GM12878 (cell line): Measurements from ENCODE around the gene TTC38.

Experiments used
- BACH1 ChIP-seq: fragments of 450-650 bp; IDR thresholded peaks from 2 replicates; pipeline ENCODE4 v1.6.1; 2017; ENCODE audit warnings: mild to moderate bottlenecking, borderline replicate concordance
- CHD4 ChIP-seq: fragments of 200-600 bp; sonication (generic); IDR thresholded peaks from 2 replicates; pipeline ENCODE4 v1.6.1; 2016; ENCODE audit warnings: mild to moderate bottlenecking
- CREB1 ChIP-seq: IDR thresholded peaks from 2 replicates; pipeline ENCODE4 v1.6.1; 2012; ENCODE audit warnings: low read depth, mild to moderate bottlenecking, inconsistent platforms
- CTCF ChIP-seq, 3 experiments: IDR thresholded peaks in 2 of 3; conservative IDR thresholded peaks in 1 of 3; 2 replicates each; pipeline ENCODE4 v1.5.1; 2011; ENCODE audit warnings: low read depth in 3 of 3, low read length in 3 of 3, mild to moderate bottlenecking in 3 of 3, control low read depth in 2 of 3, moderate library complexity in 2 of 3, inconsistent platforms in 1 of 3, mixed read lengths in 1 of 3; ENCODE audit not compliant: control insufficient read depth in 2 of 3, insufficient read depth in 1 of 3; ENCODE audit errors: extremely low read depth in 1 of 3
- EZH2 ChIP-seq: IDR thresholded peaks from 2 replicates; pipeline ENCODE4 v1.6.1; 2012; ENCODE audit warnings: low read depth, mild to moderate bottlenecking, control low read depth, inconsistent platforms, low read length, borderline replicate concordance; ENCODE audit not compliant: control insufficient read depth
- KDM1A ChIP-seq: fragments of 200-600 bp; sonication (generic); IDR thresholded peaks from 2 replicates; pipeline ENCODE4 v1.6.1; 2016; ENCODE audit warnings: borderline replicate concordance
- MAX ChIP-seq: IDR thresholded peaks from 2 replicates; pipeline ENCODE4 v1.6.1; 2012; ENCODE audit warnings: low read depth, low read length, improper control_type of control experiment
- MYC ChIP-seq: IDR thresholded peaks from 2 replicates; pipeline ENCODE4 v1.6.1; 2011; ENCODE audit warnings: mild to moderate bottlenecking, low read length, moderate library complexity, inconsistent platforms; ENCODE audit not compliant: insufficient read depth, insufficient replicate concordance, insufficient read length, severe bottlenecking
- NFIC ChIP-seq: IDR thresholded peaks from 2 replicates; pipeline ENCODE4 v1.6.1; 2012; ENCODE audit warnings: low read depth, mild to moderate bottlenecking, inconsistent platforms, low read length, moderate library complexity
- NR2C2 ChIP-seq: IDR thresholded peaks from 2 replicates; pipeline ENCODE4 v1.6.1; 2011; ENCODE audit warnings: borderline replicate concordance, low read depth; ENCODE audit not compliant: control insufficient read depth, insufficient read length
- PBX3 ChIP-seq: IDR thresholded peaks from 2 replicates; pipeline ENCODE4 v1.6.1; 2011; ENCODE audit warnings: mild to moderate bottlenecking, low read depth, low read length, moderate library complexity; ENCODE audit not compliant: insufficient replicate concordance
- POLR2A ChIP-seq: IDR thresholded peaks from 2 replicates; pipeline ENCODE4 v1.6.1; 2011; ENCODE audit warnings: low read depth, mild to moderate bottlenecking, low read length
- RAD21 ChIP-seq: IDR thresholded peaks from 2 replicates; pipeline ENCODE4 v1.6.1; 2011; ENCODE audit warnings: mild to moderate bottlenecking, low read depth, low read length, moderate library complexity; ENCODE audit not compliant: insufficient read depth
- YY1 ChIP-seq: IDR thresholded peaks from 2 replicates; pipeline ENCODE4 v1.6.1; 2011; ENCODE audit warnings: low read depth, mild to moderate bottlenecking, low read length

GRCh38 chr22:46287873-46288751 is 20.3 kb downstream of the TTC38 start:
- TF ChIP-seq CTCF (IDR thresholded peaks at IDR 0.05 in 2 of 3, conservative IDR thresholded peaks at IDR 0.05 in 1 of 3; ENCODE audit: control insufficient read depth in 2 of 3, extremely low read depth in 1 of 3, insufficient read depth in 1 of 3, low read depth in 3 of 3, low read length in 3 of 3) (no peak), EZH2 (no peak), CREB1 (peak; percentile 64; the same call in 1 of the 2 replicates), KDM1A (no peak), POLR2A (peak; percentile 94), MYC (no peak), BACH1 (peak; percentile 47; the same call in 1 of the 2 replicates), CHD4 (no peak), NFIC (no peak; the same call in 1 of the 2 replicates), PBX3 (no peak), YY1 (peak; percentile 60; the same call in 1 of the 2 replicates), MAX (peak; percentile 28; the same call in 1 of the 2 replicates), RAD21 (no peak), NR2C2 (no peak)
